Fibroblast of gingiva (primary cell): ENCODE results near the gene DISC1.
A peak's percentile ranks its signal among the peaks of the same experiment; 100 is the strongest.
"Not testable (repeated sequence)": the region's sequence is repeated elsewhere in the genome, so short reads cannot be mapped to it uniquely, and the experiment has no call there.

Experiments used
- DNase-seq: peaks from one replicate; pipeline ENCODE4 v3.0.0-alpha.2; 2011; ENCODE audit warnings: low read depth

Gene DISC1

GRCh38 chr1:231774719-231775335 is 148.2 kb downstream of the DISC1 start:
- DNase-seq, result no peak

GRCh38 chr1:231776010-231776756 is 149.6 kb downstream of the DISC1 start:
- DNase-seq, result peak; percentile 69

GRCh38 chr1:231776757-231777062 is 150.1 kb downstream of the DISC1 start:
- DNase-seq, result no peak

GRCh38 chr1:231778009-231778719 is 151.6 kb downstream of the DISC1 start:
- DNase-seq, result peak; percentile 7

- DNase-seq, result no peak
Measured at GRCh38 chr1:231779081-231779480, 152.5 kb downstream of the DISC1 start.

GRCh38 chr1:231781892-231782291 is 155.3 kb downstream of the DISC1 start:
- DNase-seq, result no peak

- not testable (repeated sequence) for DNase-seq
Measured at GRCh38 chr1:231785073-231785472, 158.5 kb downstream of the DISC1 start.

GRCh38 chr1:231786126-231786525 is 159.5 kb downstream of the DISC1 start:
- DNase-seq, result no peak

GRCh38 chr1:231792634-231793033 is 166.0 kb downstream of the DISC1 start:
- DNase-seq, result no peak

GRCh38 chr1:231793893-231794292 is 167.3 kb downstream of the DISC1 start:
- no peak for DNase-seq

GRCh38 chr1:231796141-231796540 is 169.6 kb downstream of the DISC1 start:
- DNase-seq, result no peak

GRCh38 chr1:231799363-231799986 is 172.9 kb downstream of the DISC1 start:
- no peak for DNase-seq

GRCh38 chr1:231800108-231800507 is 173.5 kb downstream of the DISC1 start:
- DNase-seq, result peak; percentile 53

- no peak for DNase-seq
Measured at GRCh38 chr1:231801042-231801585, 174.5 kb downstream of the DISC1 start.

GRCh38 chr1:231803353-231803752 is 176.8 kb downstream of the DISC1 start:
- peak; percentile 92 for DNase-seq

- peak; percentile 22 for DNase-seq
Measured at GRCh38 chr1:231806623-231807495, 180.3 kb downstream of the DISC1 start.

GRCh38 chr1:231807541-231807940 is 181.0 kb downstream of the DISC1 start:
- no peak for DNase-seq

- no peak for DNase-seq
Measured at GRCh38 chr1:231808116-231808515, 181.5 kb downstream of the DISC1 start.

GRCh38 chr1:231808990-231809389 is 182.4 kb downstream of the DISC1 start:
- peak; percentile 72 for DNase-seq

GRCh38 chr1:231810415-231810814 is 183.8 kb downstream of the DISC1 start:
- no peak for DNase-seq

GRCh38 chr1:231814021-231814420 is 187.4 kb downstream of the DISC1 start:
- no peak for DNase-seq
